ENCODE measurements around the gene FNDC8. TPM values are rescaled to one million over a fixed set of nuclear protein-coding genes. Genes with fewer than 3 reads are reported as not detected.
A peak's percentile ranks its signal among the peaks of the same experiment; 100 is the strongest.

The FNDC8 gene
- total RNA-seq, 4 donors from 2014 or later = not detected

GRCh38 chr17:35116845-35117244 is 4.6 kb upstream of the FNDC8 start:
- H3K9me3 ChIP-seq = no peaks in the 10 kb centered on the region
- TF ChIP-seq POLR2AphosphoS5 (IDR thresholded peaks at IDR 0.05) (no peak), CTCF (IDR thresholded peaks at IDR 0.05) (no peak), POLR2A (IDR thresholded peaks at IDR 0.05) (no peak), EP300 (IDR thresholded peaks at IDR 0.05; ENCODE audit: low read depth) (no peak)
- no peaks in the 10 kb centered on the region for H3K27me3 ChIP-seq
- 80 to 91% methylated on average over 2 to 12 of the region's 12 CpGs for WGBS, 2 donors (ENCODE audit: low coverage in 1 of 2)
- H3K36me3 ChIP-seq = no peaks in the 10 kb centered on the region
- intact Hi-C loops (cut with DNase I; ENCODE audit: low total_unique reads) = loop anchor here (10.0 kb wide), 1 partner anchor 692 kb away; no protein-coding TSS in a partner anchor
- peaks cover 9 to 20% (median 14%) of the 10 kb centered on the region in 4 donors for H3K4me1 ChIP-seq
- H3K4me3 ChIP-seq = no peak overlapping the region
- H3K27ac ChIP-seq = no peak overlapping the region
- no peak for DNase-seq
- in situ Hi-C loops (cut with MboI; ENCODE audit: low pct_ligation_motif_present in 1 of 4, low pct_unique_long_range_greater_than_20kb in 1 of 4, low sequenced_read_pairs in 3 of 4) = loop anchor here in 2 of 4 donors (25.0 kb wide), 3 partner anchors 455 to 680 kb away; no protein-coding TSS in a partner anchor

- no peak overlapping the region for H3K27ac ChIP-seq
- intact Hi-C loops (cut with DNase I; ENCODE audit: low total_unique reads) = loop anchor here (10.0 kb wide), 1 partner anchor 693 kb away; no protein-coding TSS in a partner anchor
- no peak for TF ChIP-seq CTCF (IDR thresholded peaks at IDR 0.05)
- TF ChIP-seq POLR2A (IDR thresholded peaks at IDR 0.05) = no peak
- TF ChIP-seq POLR2AphosphoS5 (IDR thresholded peaks at IDR 0.05) = no peak
- no peak for TF ChIP-seq EP300 (IDR thresholded peaks at IDR 0.05; ENCODE audit: low read depth)
- peaks cover 9 to 20% (median 14%) of the 10 kb centered on the region in 4 donors for H3K4me1 ChIP-seq
- H3K4me3 ChIP-seq = no peak overlapping the region
- H3K36me3 ChIP-seq = no peaks in the 10 kb centered on the region
- no peaks in the 10 kb centered on the region for H3K9me3 ChIP-seq
- in situ Hi-C loops (cut with MboI; ENCODE audit: low pct_ligation_motif_present in 1 of 4, low pct_unique_long_range_greater_than_20kb in 1 of 4, low sequenced_read_pairs in 3 of 4) = loop anchor here in 2 of 4 donors (25.0 kb wide), 3 partner anchors 456 to 681 kb away; no protein-coding TSS in a partner anchor
- DNase-seq = no peak
- no peaks in the 10 kb centered on the region for H3K27me3 ChIP-seq
These were observed 3.4 kb upstream of the FNDC8 start for GRCh38 chr17:35117984-35118383.

- Histone ChIP-seq H3K27ac (peak within 1 kb of the TSS; percentile 69 to 82 (median 78)), H3K4me3 (peak within 1 kb of the TSS; percentile 61 to 87 (median 74)), H3K36me3 (no peaks in the 10 kb centered on the region), H3K27me3 (no peaks in the 10 kb centered on the region), H3K9me3 (no peaks in the 10 kb centered on the region), H3K4me1 (peaks cover 9 to 20% (median 14%) of the 10 kb centered on the region in 4 donors)
- intact Hi-C loops (cut with DNase I; ENCODE audit: low total_unique reads) = loop anchor here (2.0 to 10.0 kb wide), 2 partner anchors 577 to 695 kb away; no protein-coding TSS in a partner anchor
- peak; percentile 76 for DNase-seq
- 2% methylated on average over 45 of the region's 72 CpGs; no CpG with 5 or more reads in 1 of the 2 donors for WGBS, 2 donors (ENCODE audit: low coverage in 1 of 2)
- TF ChIP-seq CTCF (IDR thresholded peaks at IDR 0.05) (peak; percentile 70 to 95 (median 88)), EP300 (IDR thresholded peaks at IDR 0.05; ENCODE audit: low read depth) (no peak), POLR2AphosphoS5 (IDR thresholded peaks at IDR 0.05) (peak in 2 of 3 donors; percentile 8 to 31), POLR2A (IDR thresholded peaks at IDR 0.05) (peak; percentile 14)
- in situ Hi-C loops (cut with MboI; ENCODE audit: low pct_ligation_motif_present in 1 of 4, low pct_unique_long_range_greater_than_20kb in 1 of 4, low sequenced_read_pairs in 3 of 4) = loop anchor here in 3 of 4 donors (5.0 to 25.0 kb wide), 6 partner anchors 457 to 697 kb away; no protein-coding TSS in a partner anchor
These were observed 1.8 kb upstream of the FNDC8 start, which contains the start of gene RAD51D for GRCh38 chr17:35119370-35120165. TSS of gene RAD51D (minus strand) at chr17:35119860. CDS start at chr17:35119613, 247 bp downstream.

Measured in transverse colon (tissue), 4 donors.